ENCODE data around the gene TNIP3. TPM values are rescaled to one million over a fixed set of nuclear protein-coding genes. Genes with fewer than 3 reads are reported as not detected.

Gene TNIP3
- total RNA-seq, 1 donor from 2014 or later = 0.34 TPM

DNA sequence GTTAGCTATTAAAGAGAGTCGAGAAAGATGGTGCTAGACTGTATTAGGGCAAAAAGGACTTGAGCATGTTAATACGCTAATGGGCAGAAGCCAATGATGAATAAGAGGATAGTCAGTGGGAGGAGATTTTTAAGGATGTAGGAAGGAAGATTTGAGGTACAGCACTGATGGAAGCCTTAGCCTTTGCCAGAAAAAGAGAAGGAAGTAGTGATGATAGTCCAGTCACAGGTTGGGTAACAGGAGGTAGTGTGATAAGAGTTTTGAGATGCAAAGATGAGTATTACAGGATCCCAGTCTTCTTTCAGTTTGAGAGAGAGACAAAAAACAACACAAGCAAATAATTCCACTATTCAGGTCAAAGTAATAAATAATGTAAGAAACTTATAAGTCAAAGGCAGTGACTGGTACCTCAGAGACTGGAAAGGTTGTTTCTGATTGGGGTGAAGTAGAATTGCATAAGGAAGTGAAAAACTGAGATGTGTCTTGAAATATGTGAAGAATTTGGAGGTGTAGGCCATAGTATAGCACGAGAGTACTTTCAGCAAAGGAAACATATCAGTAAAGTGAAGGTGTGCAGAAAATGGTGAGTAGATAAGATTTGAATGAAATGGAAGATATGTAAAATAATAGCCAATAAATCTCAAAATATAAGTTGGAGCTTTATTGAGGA, 69.7 kb downstream of the TNIP3 start:
- intact Hi-C loops (cut with micrococcal nuclease) = no loop called here

GRCh38 chr4:121093261-121093660, 70.9 kb downstream of the TNIP3 start:
- intact Hi-C loops (cut with micrococcal nuclease) = no loop called here

DNA sequence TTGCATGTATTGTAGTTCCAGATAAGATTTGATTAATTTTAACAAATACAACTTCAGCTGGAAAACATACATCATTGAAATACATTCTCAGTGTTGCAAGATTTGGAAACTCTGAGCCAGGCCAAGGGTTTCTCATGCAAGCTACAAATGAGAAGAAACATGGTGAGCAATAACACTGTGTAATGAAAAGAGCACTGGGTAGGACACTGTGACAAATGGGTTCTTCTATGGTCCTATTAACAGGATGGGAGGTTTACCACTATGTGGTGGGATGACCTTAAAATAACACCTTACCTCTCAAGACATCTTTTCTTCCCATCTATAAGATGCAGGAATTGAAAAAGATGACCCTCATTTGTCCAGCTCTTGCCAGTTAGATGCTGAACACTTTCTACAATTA, 72.2 kb downstream of the TNIP3 start:
- intact Hi-C loops (cut with micrococcal nuclease) = no loop called here

GRCh38 chr4:121088867-121089266, 75.3 kb downstream of the TNIP3 start:
- intact Hi-C loops (cut with micrococcal nuclease) = no loop called here

Other genes with a start within 250 kb of the TNIP3 start
- not detected in 2 replicates for gene PRDM5, start 241.6 kb downstream of the TNIP3 start, total RNA-seq
- not detected in 2 replicates for gene NDNF, start 91.8 kb downstream of the TNIP3 start, total RNA-seq
- not detected in 2 replicates for gene QRFPR, start 216.7 kb upstream of the TNIP3 start, total RNA-seq